IPS DF 6.9 (cell line): ENCODE results near the gene RADIL.
A peak's percentile ranks its signal among the peaks of the same experiment; 100 is the strongest.

Experiments used
- DNase-seq: peaks from one replicate; pipeline ENCODE4 v3.0.0-alpha.2; 2013; ENCODE audit warnings: low read depth, low spot score
- H3K27ac ChIP-seq: one replicate; pipeline ENCODE4 v1.5.1; 2013; ENCODE audit warnings: low read length, control low read depth
- H3K27me3 ChIP-seq: 2 replicates; pipeline ENCODE4 v1.6.1; 2013; ENCODE audit warnings: mild to moderate bottlenecking, low read length; ENCODE audit not compliant: control insufficient read depth, insufficient read depth
- H3K36me3 ChIP-seq: 2 replicates; pipeline ENCODE4 v1.6.1; 2013; ENCODE audit warnings: low read length; ENCODE audit not compliant: control insufficient read depth, insufficient read depth
- H3K4me1 ChIP-seq: 2 replicates; pipeline ENCODE4 v1.6.1; 2013; ENCODE audit warnings: low read length; ENCODE audit not compliant: control insufficient read depth, insufficient read depth
- H3K4me3 ChIP-seq: 2 replicates; pipeline ENCODE4 v1.5.1; 2013; ENCODE audit warnings: mild to moderate bottlenecking, low read length
- H3K9me3 ChIP-seq: 2 replicates; pipeline ENCODE4 v1.6.1; 2013; ENCODE audit warnings: low read length, inconsistent platforms; ENCODE audit not compliant: control insufficient read depth, insufficient read depth
- WGBS: extraction: QIAGEN DNeasy Blood & Tissue Kit; methylation state at CpG from one replicate; pipeline ENCODE4 v1.1.7; 2013; ENCODE audit warnings: mixed read lengths, missing lambda C conversion rate; ENCODE audit not compliant: insufficient read length, insufficient coverage; 5-methylcytosine and 5-hydroxymethylcytosine counted together

The RADIL gene

DNA sequence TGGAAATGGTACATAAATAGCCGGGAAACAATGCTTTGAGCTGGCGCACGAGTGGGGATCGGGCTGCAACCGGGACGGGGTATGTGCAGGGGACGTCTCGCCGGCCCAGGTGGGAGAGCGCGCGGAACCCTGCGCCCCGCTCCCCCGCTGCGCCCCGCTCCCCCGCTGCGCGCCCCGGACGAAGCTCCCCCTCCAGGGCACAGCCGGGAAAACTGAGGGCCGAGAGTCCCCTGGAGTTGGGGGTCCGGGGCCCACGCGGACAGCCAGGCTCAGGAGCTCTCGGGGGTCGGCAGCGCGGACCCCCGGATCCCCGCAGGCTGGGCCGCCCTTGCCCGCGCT lies 514 bp downstream of the RADIL start:
- Histone ChIP-seq H3K9me3 (no peaks in the 10 kb centered on the region), H3K27me3 (no peaks in the 10 kb centered on the region), H3K27ac (no peak overlapping the region), H3K36me3 (no peaks in the 10 kb centered on the region), H3K4me1 (no peaks in the 10 kb centered on the region), H3K4me3 (peak overlapping the region; percentile 53; the same call in 1 of the 2 replicates)
- WGBS, result no CpG with 5 or more reads among the region's 36 CpGs
- no peak for DNase-seq

GRCh38 chr7:4882169-4883032 lies 1.1 kb downstream of the RADIL start:
- WGBS, result no CpG with 5 or more reads among the region's 35 CpGs
- Histone ChIP-seq H3K27ac (no peak overlapping the region), H3K36me3 (no peaks in the 10 kb centered on the region), H3K4me1 (no peaks in the 10 kb centered on the region), H3K9me3 (no peaks in the 10 kb centered on the region), H3K27me3 (no peaks in the 10 kb centered on the region), H3K4me3 (peak overlapping the region; percentile 53; the same call in 1 of the 2 replicates)
- DNase-seq, result no peak

DNA sequence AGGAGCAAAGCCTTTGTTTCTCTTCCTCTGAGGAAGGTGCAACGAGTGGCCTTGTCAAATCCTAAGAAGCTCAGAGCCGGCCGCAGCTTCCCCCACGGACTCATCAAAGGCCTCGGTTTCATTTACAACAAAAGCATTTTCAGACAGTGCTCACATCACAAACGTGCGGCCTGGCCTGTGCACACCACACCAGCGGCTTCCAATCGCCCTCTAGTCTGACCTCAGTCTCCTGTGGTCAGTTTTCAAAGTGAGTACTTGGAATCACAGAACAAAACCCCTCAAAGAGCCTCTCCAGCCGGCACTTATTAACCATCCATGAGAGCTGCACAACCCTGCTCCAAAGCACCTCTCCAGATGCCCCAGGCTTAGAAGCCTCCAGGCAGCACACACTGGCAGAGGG lies 3.3 kb downstream of the RADIL start:
- no peak overlapping the region for H3K4me3 ChIP-seq
- no peaks in the 10 kb centered on the region for H3K36me3 ChIP-seq
- no CpG with 5 or more reads among the region's 10 CpGs for WGBS
- DNase-seq, result no peak
- no peaks in the 10 kb centered on the region for H3K4me1 ChIP-seq
- H3K27me3 ChIP-seq, result no peaks in the 10 kb centered on the region
- no peaks in the 10 kb centered on the region; the same call in 1 of the 2 replicates for H3K9me3 ChIP-seq
- H3K27ac ChIP-seq, result no peak overlapping the region

- H3K36me3 ChIP-seq, result no peaks in the 10 kb centered on the region
- H3K27me3 ChIP-seq, result no peaks in the 10 kb centered on the region
- no CpG with 5 or more reads among the region's 27 CpGs for WGBS
- H3K4me1 ChIP-seq, result no peaks in the 10 kb centered on the region
- no peak overlapping the region for H3K27ac ChIP-seq
- DNase-seq, result no peak
- H3K9me3 ChIP-seq, result no peaks in the 10 kb centered on the region; the same call in 1 of the 2 replicates
- no peak overlapping the region for H3K4me3 ChIP-seq
Measured at GRCh38 chr7:4879396-4880081, 4.0 kb downstream of the RADIL start.

DNA sequence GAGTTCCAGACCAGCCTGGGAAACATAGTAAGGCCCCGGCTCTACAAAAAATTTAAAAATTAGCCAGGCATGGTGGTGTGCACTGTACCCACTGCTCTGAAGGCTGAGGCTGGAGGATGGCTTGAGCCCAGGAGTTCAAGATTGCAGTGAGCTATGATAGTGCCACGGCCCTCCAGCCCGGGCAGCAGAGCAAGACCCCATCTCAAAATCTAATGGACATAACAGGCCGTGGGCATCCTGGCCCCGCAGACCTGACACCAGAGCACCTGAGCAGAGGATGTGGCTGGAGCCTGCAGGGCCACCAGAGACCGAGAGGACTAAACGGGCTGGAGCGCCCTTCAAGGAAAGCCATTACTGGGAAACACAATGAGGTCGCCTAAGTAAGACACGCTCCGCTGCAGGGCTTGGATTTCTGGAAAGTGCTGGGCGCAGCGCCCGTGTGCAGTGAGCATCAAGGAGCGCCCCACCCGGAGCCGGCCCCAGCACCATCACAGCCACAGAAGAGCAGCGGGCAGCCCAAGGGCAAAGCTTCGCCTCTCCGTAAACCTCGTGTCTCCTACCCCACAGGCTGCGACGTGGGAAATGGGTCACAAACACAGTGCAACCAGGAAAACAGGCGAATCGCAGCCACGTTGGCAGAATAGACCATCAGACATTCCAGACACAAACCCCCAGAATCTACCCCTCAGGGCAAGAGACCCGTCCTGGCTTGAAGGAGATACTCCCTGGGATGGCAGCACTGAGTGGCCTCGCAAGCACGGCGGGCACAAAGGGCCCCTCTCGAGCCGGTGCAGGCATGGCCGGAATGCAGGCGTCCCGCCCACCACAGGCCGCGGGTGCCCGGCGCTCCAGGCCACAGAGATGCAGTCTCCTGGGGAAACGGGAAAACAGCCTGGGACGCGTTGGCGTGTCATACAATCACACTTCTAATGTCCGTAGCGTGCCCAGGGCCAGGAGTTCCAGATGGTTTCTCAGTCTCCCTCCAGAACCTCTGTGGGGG lies 4.9 kb downstream of the RADIL start:
- H3K4me3 ChIP-seq, result no peak overlapping the region
- H3K4me1 ChIP-seq, result no peaks in the 10 kb centered on the region
- H3K9me3 ChIP-seq, result peaks cover 2% of the 10 kb centered on the region; the same call in 1 of the 2 replicates
- no peak for DNase-seq
- WGBS, result no CpG with 5 or more reads among the region's 45 CpGs
- no peak overlapping the region for H3K27ac ChIP-seq
- no peaks in the 10 kb centered on the region for H3K36me3 ChIP-seq
- no peaks in the 10 kb centered on the region for H3K27me3 ChIP-seq

DNA sequence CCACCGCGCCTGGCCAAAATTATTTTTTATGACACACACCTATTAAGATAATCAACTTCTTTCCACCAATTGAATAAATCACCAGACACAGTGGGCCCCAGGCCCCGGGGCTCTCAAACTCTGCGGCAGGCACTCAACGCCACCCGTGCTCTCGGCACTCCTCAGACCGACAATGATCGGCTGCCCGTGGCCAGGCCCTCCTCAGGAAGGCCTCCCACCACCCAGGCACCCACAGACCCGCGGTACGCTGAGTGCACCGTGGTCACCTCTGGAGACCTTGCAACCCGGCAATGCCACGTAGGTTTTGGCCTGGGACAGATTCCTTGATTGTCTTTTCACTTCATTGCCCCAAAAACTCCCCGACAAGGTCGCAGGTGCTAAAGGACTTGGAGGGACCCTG lies 6.9 kb downstream of the RADIL start:
- no CpG with 5 or more reads among the region's 18 CpGs for WGBS
- DNase-seq, result no peak
- Histone ChIP-seq H3K4me1 (no peaks in the 10 kb centered on the region), H3K27me3 (no peaks in the 10 kb centered on the region), H3K27ac (no peak overlapping the region), H3K36me3 (no peaks in the 10 kb centered on the region), H3K4me3 (no peak overlapping the region), H3K9me3 (peaks cover 4% of the 10 kb centered on the region)

DNA sequence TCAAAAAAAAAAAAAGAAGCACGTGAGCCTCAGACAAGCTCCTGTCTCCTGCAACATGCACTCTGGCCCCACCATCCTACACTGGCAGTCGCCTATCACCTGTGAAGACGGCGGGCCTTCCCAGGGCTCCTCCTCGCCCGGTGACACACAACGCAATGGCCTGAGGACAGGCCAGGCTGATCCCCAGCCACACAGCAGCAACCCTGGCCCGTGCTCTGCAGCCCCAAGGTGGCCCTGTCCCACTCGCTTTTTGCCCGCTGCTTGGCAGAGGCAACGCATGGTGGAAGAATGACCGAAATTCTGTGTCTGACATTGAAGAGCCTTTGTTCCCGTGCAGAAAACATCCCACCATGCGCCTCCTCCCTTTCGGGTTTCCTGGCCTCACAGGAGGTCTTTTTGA lies 8.1 kb downstream of the RADIL start:
- Histone ChIP-seq H3K36me3 (no peaks in the 10 kb centered on the region), H3K27me3 (no peaks in the 10 kb centered on the region), H3K4me3 (no peak overlapping the region), H3K4me1 (no peaks in the 10 kb centered on the region; the same call in 1 of the 2 replicates), H3K9me3 (peaks cover 4% of the 10 kb centered on the region), H3K27ac (no peak overlapping the region)
- WGBS, result no CpG with 5 or more reads among the region's 15 CpGs
- DNase-seq, result no peak

GRCh38 chr7:4873071-4873944 lies 10.2 kb downstream of the RADIL start:
- Histone ChIP-seq H3K27me3 (no peaks in the 10 kb centered on the region; the same call in 1 of the 2 replicates), H3K36me3 (no peaks in the 10 kb centered on the region), H3K27ac (no peak overlapping the region), H3K9me3 (peaks cover 4% of the 10 kb centered on the region), H3K4me1 (no peaks in the 10 kb centered on the region; the same call in 1 of the 2 replicates), H3K4me3 (no peak overlapping the region)
- no CpG with 5 or more reads among the region's 31 CpGs for WGBS
- no peak for DNase-seq

- H3K4me1 ChIP-seq, result no peaks in the 10 kb centered on the region; the same call in 1 of the 2 replicates
- WGBS, result no CpG with 5 or more reads among the region's 19 CpGs
- no peak overlapping the region for H3K27ac ChIP-seq
- peaks cover 4% of the 10 kb centered on the region for H3K9me3 ChIP-seq
- H3K27me3 ChIP-seq, result no peaks in the 10 kb centered on the region; the same call in 1 of the 2 replicates
- no peak overlapping the region for H3K4me3 ChIP-seq
- no peaks in the 10 kb centered on the region for H3K36me3 ChIP-seq
- no peak for DNase-seq
Measured at GRCh38 chr7:4871930-4872675, 11.4 kb downstream of the RADIL start.
